ENCODE data around the gene CHID1.

The CHID1 gene

DNA sequence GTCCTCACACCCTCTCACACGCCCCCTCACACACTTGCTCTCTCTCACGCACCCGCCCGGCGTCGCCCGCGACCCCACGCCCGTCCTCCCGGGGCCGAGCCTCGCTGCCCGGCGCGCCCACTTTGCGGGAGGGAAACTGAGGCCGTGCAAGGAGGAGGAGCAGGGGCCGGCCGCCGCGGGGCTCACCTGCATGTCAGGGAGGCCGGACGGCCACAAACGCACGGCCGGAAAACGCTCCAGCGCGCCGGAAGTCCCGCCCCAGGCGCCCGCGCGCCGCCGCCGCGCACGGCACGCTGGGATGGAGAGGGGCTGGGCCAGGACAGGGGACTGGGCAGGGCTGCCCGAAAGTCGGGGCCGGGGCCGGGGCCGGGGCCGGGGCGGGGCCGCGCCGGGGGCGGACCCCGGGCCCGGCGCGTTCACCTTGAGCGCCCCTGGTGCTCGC lies at the start of gene CHID1:
TSS of gene CHID1 (minus strand) at position 222 of the 442 bp plus-strand sequence. CDS start 5,994 bp downstream, outside the sequence.
- peak; percentile 87 for DNase-seq

DNA sequence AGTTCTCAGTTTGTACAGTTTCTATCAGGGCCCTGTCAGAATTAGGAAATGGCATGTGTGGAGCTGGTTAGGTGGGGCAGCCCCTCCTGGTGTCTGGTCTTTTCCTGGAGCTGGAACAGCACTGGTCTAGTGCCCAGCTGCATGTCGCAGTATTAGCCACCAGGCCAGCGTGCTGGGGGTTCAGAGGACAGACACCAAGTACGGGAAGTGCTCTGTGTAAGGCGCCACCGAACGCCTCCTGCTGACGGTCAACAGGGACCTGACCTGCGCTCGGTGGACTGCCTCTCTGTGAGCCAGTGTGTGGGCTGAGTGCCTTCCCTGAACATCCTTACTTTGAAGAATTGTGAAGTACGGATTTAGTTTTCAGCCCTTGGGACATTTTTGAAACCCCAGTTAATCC lies 49.0 kb upstream of the CHID1 start:
- DNase-seq: no peak

DNA sequence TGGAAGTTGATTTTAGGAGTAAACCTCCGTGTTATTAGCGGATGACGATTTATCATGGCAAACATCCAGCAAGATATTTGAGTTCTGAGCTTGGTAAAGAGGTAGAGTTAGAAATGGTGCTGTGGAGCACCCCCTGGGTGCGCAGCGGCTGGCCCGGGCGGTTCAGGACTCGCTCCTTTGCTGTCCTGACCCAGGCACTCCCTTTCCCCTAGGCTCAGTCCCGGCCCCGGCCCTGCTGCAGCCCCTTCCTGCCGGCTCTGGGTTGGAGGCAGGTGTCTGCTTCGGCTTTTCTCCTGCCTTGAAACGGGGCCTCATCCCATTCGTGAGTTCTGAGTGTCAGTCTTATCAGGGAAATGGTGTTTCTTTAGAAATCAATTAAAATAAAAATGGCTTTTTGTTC lies 48.4 kb upstream of the CHID1 start:
- DNase-seq: no peak

DNA sequence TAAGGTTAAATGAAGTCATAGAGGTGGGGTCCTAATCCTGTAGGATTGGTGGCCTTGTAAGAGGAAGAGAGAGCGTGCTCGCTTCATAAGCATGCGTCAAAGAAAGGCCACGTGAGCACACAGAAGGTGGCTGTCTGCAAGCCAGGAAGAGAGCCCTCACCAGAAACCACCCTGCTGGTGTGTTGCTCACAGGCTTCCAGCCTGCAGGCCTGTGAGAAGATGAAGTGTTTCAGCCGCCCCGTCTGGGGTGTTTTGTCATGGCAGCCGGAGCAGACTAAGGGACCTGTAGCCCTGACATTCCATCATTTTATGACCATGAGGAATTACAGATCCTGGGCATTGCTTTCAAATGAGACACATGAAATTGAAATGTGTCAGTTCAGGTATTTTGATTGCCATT lies 47.5 kb upstream of the CHID1 start:
- no peak for DNase-seq

DNA sequence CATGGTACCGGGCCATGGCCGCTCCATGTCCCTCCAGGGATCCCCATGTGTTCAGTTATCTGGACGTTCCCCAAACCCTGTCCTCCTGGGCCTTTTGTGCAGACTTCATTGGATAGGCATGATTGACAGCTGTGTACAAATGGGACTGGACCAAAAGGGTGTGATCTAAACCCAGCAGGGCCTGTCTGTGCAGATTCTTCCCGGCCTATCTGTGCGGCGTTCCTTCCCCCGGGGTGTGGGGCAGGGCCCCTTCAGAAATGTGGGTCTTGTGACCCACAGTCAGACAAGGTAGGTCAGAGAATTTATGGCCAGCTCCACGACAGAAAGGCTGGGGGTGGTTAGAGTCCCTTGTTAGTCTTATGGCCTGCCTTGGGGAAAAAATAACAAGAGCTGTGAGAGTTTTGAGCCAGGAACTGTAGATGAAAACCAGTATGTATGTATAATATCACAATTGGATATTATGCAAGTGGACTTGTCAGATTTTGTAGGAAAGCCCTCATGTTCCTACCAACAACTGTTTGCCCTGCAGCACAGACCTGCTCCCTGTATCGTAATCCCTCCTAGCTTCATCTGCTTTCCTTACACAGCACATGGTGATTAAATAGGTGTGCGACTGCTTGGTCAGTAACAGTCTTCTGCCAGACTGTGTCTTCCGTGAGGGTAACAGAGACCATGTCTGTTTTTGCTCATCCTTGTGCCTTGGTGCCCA lies 46.8 kb upstream of the CHID1 start:
- no peak for DNase-seq

DNA sequence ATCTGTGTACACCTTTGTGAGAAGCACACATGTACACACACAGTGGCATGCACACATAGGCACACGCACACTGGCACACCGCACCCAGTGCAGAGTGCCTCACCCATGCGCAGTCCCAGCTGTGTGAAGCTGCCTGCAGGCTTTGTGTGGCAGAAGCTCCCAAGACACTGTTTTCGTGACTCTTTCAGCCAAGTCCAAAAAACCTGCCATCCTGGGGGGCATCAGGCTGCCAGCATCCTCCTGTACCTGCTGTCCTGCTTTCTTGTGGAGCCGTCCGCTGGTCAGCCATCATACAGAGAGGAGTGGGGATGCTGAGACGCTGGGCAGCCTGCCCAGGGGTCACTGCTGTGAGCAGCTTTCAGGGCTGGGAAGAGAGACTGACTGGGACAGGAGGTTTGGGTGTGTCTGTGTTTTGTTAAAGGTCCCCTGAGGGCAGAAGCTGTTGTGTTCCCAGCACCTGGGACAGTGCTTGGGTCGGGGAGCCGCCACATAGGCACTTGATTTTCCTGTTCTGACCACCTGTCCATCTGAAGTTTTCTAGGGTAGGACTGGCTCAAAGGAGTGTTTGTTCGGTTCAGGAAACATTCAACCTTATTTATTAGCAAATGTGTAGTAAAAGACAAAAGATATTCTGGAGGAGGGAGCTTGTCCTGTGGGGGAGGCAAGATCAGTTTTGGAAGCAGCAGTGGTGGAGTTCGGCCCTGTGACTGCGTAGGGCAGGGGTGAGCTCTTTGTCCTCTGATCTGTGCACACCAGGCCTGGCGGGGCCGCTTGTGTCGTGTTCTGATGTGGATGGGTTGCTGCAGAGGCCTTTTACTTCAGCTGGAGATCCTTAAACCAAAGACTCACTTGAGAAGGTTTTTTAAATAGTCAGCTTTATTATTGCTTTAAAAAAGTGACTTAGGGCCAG lies 44.8 kb upstream of the CHID1 start:
- no peak for DNase-seq

DNA sequence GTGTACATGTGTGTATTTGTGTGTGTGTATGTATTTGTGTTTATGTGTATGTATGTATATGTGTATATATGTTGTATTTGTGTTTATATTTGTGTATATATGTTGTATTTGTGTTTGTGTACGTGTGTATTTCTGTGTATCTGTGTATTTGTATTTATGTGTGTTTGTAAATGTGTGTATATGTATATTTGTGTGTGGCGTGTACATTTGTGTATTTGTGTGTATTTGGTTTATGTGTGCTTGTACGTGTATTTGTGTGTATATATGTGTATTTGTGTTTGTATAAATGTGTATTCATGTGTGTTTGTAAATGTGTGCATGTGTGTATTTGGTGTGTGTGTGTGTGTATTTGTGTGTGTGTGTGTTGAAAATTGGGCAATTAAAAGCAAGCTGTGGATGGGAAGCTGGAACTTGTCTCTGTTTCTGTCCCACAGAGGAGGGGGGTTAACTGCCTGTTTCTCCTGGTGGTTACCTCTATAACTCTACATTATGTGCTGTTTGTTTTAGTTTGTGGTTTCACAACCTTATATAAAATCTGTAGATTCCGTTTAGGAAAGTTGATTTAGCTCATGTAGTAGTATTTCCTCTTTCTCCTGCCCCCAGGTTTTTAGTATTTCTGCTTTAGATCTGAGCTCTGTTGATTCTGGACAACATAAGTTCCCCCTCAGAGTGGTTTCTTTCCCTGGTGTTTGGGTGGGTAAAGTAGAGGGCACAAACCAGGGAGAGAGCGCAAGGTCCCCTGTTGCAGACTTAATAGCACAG lies 44.0 kb upstream of the CHID1 start:
- no peak for DNase-seq

DNA sequence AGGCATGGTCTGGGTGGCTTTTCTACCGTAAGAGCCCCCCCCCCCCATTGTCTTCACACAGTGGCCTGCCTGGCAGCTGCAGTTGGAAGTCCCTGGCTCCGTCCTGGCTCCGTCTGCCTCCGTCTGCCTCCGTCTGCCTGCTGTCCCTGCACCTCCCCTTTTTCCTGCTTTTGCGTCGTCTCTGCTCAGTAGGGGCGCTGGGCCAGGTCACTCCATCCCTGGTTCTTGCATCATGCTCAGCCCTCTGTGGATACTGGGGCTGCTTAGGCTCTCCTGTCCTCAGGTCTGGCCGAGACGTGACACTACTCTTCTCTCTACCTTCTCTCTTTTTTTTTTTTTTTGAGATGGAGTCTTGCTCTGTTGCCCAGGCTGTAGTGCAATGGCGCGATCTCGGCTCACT lies 42.9 kb upstream of the CHID1 start:
- no peak for DNase-seq

DNA sequence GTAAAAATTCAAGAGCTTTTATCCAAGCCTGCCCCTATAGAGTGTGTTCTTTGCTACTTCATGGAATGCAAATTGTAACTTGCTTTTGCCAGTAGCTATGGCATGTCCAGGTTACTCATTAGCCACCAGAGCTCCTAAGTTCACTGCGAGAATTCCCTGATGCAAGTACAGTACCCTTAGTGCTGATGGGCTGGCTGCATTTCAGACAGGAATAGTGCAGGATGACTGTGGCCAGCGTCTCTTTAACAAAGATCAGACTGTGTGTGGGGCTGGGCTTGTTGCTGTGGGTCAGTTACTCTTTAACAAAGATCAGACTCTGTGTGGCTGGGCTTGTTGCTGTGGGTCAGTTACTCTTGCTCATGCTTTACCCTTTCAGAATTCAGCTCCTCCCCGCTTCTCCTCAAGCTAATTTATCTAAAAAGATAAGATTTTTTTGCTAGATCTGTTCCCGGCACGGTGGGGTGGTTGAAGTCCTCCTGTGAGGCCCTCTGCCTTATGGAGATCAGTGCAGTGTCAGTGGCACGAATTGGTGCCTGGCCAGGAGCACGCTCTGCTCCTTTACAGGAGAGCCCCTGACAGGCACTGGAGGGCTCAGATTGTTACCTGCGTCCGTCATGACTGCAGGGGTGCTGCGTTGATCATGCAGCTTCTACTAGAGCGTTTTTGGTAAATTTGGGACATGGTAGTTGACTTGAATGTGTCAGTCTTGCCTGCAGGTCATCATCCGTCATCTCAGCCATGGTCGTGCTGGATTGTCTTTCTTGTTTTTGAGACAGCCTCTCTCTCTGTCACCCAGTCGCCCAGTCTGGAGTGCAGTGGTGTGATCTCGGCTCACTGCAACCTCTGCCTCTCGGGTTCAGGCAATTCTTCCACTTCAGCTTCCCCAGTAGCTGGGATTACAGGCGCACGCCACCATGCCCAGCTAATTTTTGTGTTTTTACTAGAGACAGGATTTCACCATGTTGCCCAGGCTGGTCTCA lies 42.1 kb upstream of the CHID1 start:
- DNase-seq: no peak

DNA sequence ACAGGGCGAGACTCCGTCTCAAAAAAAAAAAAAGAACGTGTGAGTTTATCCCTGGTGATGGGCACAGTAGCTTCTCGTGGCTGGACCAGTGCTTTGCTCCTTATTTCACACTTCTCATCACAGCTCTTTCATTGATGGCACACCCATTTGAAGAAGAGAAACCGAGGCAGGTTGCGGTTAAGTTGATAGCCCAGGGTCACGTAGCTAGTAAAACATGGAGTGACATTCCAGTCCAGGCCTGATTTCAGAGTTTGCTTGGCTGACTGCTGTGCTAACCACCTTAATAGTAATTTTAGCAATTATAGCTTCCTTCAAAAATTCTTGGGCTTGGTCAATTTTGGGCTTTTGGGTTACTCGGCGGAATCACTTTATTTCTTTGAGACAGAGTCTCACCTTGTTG lies 40.9 kb upstream of the CHID1 start:
- no peak for DNase-seq

DNA sequence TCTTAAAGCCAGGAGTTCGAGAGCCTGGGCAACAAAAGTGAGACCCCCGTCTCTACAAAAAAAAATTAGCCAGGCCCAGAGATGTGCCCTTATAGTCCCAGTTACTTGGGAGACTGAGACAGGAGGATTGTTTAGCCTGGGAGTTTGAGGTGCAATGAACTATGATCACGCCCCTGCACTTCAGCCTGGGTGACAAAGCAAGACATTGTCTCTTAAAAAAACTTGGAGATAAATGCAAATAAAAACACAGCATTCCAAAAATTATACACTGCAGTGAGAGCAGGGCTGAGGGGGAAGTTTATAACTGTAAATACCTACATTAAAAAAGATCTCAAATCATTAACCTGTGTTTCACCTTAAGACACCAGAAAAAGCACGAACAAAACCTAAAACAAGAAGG lies 37.1 kb upstream of the CHID1 start:
- DNase-seq: no peak

DNA sequence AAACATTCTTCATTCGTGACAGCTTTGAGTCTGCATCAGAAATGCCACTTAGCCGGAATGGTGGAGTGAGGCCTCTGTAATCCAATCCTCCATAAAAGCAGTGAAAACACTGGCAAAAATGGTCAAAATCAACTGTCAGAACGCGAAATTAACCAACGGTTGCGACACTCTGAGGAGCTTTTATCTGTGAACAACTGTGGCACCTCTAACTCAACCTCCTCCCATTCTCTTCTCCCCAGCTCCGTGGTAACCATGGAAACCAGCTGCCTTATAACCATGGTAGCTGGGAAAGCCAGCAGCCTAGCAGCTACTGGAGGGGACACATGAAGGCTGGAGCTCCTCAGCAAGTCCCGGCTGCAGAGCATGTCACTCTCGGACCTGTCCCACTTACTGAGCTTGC lies 35.4 kb upstream of the CHID1 start:
- DNase-seq: no peak

DNA sequence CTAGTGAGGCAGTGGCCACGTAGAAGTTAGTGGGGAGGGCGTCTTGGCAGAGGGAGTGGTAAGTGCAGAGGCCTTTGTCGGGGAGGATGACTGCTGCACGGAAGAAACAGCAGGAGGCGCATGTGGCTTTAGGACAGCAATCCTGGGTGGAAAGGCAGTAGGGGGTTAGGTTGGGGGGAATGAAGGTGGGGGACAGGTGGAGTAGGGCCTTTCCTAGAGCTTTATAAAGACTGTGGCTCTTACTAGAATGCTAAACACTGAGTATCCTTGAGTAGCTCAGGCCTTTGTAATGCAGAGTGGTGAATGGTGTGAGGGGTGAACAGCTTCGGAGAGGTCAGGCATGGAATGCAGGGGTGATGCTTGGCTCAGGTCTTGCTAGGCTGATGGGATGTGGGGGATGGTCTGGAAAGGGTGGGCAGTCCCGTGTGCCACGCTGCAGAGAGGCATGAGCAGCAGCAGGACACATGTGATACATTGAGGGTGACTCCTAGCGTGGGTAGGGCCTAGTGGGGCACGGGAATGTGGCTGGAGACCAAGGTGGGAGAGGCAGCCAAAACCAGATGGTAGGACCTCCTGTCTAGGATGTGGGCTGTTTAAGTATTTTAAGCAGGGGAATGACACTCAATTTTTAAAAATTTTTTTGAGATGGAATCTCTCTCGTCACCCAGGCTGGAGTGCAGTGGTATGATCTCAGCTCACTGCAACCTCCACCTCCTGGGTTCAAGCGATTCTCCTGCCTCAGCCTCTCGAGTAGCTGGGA lies 34.3 kb upstream of the CHID1 start:
- no peak for DNase-seq

DNA sequence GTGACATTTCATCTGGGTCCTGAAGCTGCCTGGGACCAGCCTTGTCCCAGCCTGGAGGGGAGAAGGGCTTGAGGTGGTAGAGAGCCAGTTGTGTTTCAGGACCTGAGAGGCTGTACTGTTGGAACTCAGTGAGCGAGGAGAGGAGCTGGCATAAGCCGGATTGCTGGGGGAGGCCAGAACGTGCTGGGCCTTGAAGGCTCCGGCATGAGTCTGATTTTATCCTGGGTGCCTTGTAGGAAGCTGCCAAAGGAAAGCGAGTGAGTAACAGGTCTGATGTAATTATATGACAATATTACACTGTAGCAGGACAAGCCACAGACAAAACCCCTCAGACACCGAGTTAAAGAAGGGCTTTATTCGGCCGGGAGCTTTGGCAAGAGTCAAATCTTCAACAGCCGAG lies 32.2 kb upstream of the CHID1 start:
- DNase-seq: no peak

DNA sequence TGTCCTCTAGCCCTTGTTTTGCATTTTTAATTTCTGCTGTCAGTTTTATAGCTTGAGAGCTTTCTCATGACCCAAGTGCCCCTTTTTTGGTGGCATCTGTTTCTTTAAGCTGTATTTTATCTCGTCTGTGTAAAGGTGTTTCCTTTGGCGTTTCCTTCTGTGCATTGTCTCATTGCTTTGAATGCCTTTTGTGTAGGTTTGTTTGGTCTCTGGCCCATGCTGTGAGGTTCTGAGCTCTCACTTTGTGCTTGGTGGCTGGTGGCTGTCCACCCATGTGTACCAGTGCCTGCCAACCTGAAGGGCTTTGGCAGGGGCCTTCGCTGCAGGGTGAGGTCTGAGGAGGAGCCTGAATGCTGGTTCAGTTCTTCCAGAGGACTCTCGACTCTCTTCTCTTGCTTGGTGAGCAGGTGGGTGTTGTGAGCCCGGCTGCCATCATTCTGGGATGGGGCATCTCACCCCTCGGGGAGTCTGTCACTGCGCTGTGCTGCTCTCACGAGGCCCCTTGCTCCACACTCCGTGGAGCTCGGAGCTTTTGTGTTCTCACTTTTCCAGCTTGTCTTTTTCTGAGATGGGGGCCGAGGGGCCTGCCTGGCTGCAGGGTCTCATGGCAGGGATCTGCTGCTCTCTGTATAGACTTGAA lies 30.0 kb upstream of the CHID1 start:
- DNase-seq: no peak

DNA sequence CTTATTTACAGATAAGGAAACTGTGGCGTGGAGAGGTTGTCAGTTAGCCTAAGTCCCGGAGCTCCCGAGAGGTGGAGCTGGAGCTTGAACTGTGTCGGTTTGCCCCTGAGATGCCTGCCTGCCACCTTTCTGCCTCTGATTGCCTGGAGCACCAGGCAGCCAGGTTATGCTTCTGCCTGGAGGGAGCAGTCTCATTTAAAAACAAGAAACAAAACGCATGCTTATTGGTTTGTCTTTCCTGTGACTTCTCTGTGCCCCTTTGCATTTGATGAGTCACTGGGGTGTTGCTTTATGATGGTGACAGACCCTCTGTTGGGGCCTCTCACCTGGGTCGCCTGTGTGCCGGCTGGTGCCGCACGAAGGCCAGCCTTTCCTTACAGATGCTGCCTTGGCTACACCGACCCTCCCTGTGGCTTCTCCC lies 27.2 kb upstream of the CHID1 start:
- DNase-seq: no peak

DNA sequence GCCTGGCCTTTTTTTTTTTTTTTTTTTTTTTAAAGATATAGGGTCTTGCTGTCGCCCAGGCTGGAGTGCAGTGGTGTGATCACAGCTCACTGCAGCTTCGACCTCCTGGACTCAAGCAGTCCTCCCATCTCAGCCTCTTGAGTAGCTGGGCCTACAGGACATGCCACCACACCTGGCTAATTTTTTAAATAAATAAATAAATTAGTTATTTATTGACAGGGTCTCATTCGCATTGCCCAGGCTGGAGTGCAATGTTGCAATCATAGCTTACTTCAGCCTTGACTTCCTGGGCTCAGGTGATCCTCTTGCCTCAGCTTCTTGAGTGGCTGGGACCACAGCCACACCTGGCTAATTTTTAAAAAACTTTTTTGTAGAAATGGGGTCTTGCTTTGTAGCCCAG lies 25.6 kb upstream of the CHID1 start:
- DNase-seq: no peak

DNA sequence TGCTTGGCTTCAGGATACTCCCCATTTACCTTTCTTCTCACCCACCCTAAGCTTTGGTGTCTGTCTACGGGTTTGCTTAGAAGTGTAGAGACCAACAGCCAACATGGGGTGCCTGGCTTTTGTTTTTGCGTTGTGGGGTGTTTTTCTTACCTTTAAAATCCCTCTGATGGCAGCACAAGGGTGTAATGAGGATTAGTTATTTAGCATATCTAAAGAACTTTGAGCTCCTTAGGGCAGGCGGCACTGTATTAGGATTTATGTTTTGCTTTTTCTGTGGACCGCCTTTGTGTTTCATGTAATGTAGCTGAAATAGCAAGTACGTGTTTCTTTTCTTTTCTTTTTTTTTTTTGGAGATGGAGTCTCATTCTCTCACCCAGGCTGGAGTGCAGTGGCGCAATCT lies 23.9 kb upstream of the CHID1 start:
- no peak for DNase-seq

DNA sequence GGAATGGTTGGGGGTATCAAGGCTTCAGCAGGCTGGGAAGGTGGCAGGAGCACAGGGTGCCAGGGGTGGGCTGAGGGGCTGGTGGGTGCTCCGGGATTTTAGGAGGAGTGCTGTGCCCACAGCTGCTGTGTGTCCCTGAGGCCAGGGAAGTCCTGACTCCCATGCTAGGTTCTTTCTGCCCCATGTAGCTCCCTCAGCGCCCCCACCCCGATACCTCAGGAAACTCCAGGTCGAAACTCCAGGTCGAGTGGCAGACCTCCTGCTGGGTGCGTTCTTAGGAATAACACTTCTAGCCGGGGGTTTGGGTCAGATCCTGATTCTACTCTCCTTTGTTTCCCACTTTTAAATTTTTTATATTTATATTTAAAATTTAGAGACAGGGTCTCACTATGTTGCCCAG lies 23.3 kb upstream of the CHID1 start:
- no peak for DNase-seq

DNA sequence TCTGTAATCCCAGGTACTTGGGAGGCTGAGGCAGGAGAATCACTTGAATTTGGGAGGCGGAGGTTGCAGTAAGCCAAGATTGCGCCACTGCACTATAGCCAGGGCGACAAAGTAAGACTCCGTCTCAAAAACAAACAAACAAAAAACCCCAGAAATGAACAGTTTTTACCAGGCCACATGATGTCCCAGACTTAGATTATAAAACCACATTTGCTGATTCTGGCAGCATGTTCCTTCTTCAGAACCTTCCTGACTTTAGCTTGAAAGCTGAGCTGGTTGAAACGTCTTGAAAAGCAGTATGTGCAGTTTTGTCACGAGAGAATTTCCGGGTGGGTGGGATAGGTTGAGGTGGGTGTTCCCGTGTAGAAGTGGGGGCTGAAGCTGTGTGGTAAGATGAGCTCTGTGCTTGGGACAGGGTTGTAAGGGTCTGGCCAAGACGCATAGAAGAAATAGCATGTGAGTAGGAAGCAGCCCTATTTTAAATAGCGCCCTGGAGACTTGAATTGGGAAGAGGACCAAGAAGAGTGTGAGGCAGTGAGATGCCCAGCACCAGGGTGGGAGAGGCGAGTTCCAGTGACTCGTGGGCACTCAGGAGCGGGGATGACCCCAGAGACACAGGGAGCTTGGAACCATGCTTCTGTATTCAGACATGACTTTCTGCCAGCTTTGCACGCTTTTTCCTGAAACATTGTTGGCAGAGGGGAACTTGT lies 22.7 kb upstream of the CHID1 start:
- no peak for DNase-seq

All from activated T-cell treated with anti-CD3 and anti-CD28 coated beads, Interleukin-2, amount 50 U/mL, for 1 hour (primary cell).